Vagina (tissue), 2 donors: ENCODE data around the gene RAB11FIP4. TPM values are rescaled to one million over a fixed set of nuclear protein-coding genes. Genes with fewer than 3 reads are reported as not detected.

ENCODE experiments used
- DNase-seq, 2 donors: peaks; one replicate each; pipeline ENCODE4 v3.0.0-alpha.2; 2017; ENCODE audit errors: extremely low spot score in 2 of 2
- H3K27ac ChIP-seq: fragments of 200-600 bp; sonication (generic); one replicate; pipeline ENCODE4 v1.5.1; 2019
- H3K27me3 ChIP-seq: fragments of 200-600 bp; sonication (generic); one replicate; pipeline ENCODE4 v1.5.1; 2019
- H3K36me3 ChIP-seq, 2 donors: fragments of 200-600 bp; sonication (generic); one replicate each; pipeline ENCODE4 v1.5.1; 2017 to 2019
- H3K4me1 ChIP-seq: fragments of 200-600 bp; sonication (generic); one replicate; pipeline ENCODE4 v1.5.1; 2019
- H3K4me3 ChIP-seq, 2 donors: fragments of 200-600 bp; sonication (generic); 1 replicate in 1 of 2; 2 replicates in 1 of 2; pipeline ENCODE4 v1.5.1; 2016 to 2019
- H3K9me3 ChIP-seq: fragments of 200-600 bp; sonication (generic); one replicate; pipeline ENCODE4 v1.5.1; 2019
- CTCF ChIP-seq, 3 experiments: fragments of 450-650 bp in 2 of 3; fragments of 200-600 bp in 1 of 3; sonication (generic) in 1 of 3; IDR thresholded peaks; one replicate each; pipeline ENCODE4 v1.5.1; 2017 to 2019; ENCODE audit warnings: antibody characterized with exemption in 3 of 3, mild to moderate bottlenecking in 2 of 3, moderate library complexity in 2 of 3
- POLR2A ChIP-seq, 2 donors: fragments of 450-650 bp; IDR thresholded peaks; one replicate each; pipeline ENCODE4 v1.6.1; 2017; ENCODE audit warnings: antibody characterized with exemption in 2 of 2, mild to moderate bottlenecking in 2 of 2, moderate library complexity in 2 of 2
- POLR2AphosphoS5 ChIP-seq, 2 donors: sonication (generic); formaldehyde crosslinking; IDR thresholded peaks; one replicate each; pipeline ENCODE4 v1.9.0; 2017; ENCODE audit warnings: antibody characterized with exemption in 2 of 2, mild to moderate bottlenecking in 2 of 2, low read depth in 1 of 2; ENCODE audit not compliant: insufficient read depth in 1 of 2
- intact Hi-C: fragments of 100-400 bp; cut with DNase I; formaldehyde crosslinking; loops from one replicate; pipeline ENCODE4 v1.15.1; 2023
- total RNA-seq: library from RNA; depleted of rRNA; stranded (reverse); fragments of >200 nt; gene quantifications from one replicate; pipeline ENCODE4 v1.2.3, GENCODE V29; 2016

RAB11FIP4 gene
- total RNA-seq, 1 donor from 2014 or later: 11.0 TPM

GRCh38 chr17:31518478-31518877 lies 127.0 kb downstream of the RAB11FIP4 start:
- H3K9me3 ChIP-seq: no peaks in the 10 kb centered on the region
- intact Hi-C loops: no loop called here
- H3K27me3 ChIP-seq: no peaks in the 10 kb centered on the region
- no peak overlapping the region for H3K27ac ChIP-seq
- H3K4me3 ChIP-seq: no peak overlapping the region
- H3K36me3 ChIP-seq: peaks cover 0 to 6% of the 10 kb centered on the region in 2 donors
- DNase-seq: no peak
- no peaks in the 10 kb centered on the region for H3K4me1 ChIP-seq
- TF ChIP-seq POLR2AphosphoS5 (IDR thresholded peaks at IDR 0.05; ENCODE audit: insufficient read depth in 1 of 2, low read depth in 1 of 2) (no peak), CTCF (IDR thresholded peaks at IDR 0.05) (no peak), POLR2A (IDR thresholded peaks at IDR 0.05) (no peak)

GRCh38 chr17:31521632-31522283 lies 130.3 kb downstream of the RAB11FIP4 start:
- Histone ChIP-seq H3K9me3 (no peaks in the 10 kb centered on the region), H3K27me3 (no peaks in the 10 kb centered on the region), H3K27ac (no peak overlapping the region), H3K36me3 (peaks cover 0 to 12% of the 10 kb centered on the region in 2 donors), H3K4me3 (no peak overlapping the region), H3K4me1 (no peaks in the 10 kb centered on the region)
- intact Hi-C loops: loop anchor here (5.0 kb wide), 1 partner anchor 84 kb away; no protein-coding TSS in a partner anchor
- no peak for TF ChIP-seq POLR2A (IDR thresholded peaks at IDR 0.05)
- no peak for TF ChIP-seq POLR2AphosphoS5 (IDR thresholded peaks at IDR 0.05; ENCODE audit: insufficient read depth in 1 of 2, low read depth in 1 of 2)
- no peak for TF ChIP-seq CTCF (IDR thresholded peaks at IDR 0.05)
- no peak for DNase-seq

GRCh38 chr17:31522284-31522931 lies 130.9 kb downstream of the RAB11FIP4 start:
- DNase-seq: no peak
- peaks cover 0 to 12% of the 10 kb centered on the region in 2 donors for H3K36me3 ChIP-seq
- H3K27me3 ChIP-seq: no peaks in the 10 kb centered on the region
- no peaks in the 10 kb centered on the region for H3K9me3 ChIP-seq
- H3K4me1 ChIP-seq: no peaks in the 10 kb centered on the region
- no peak overlapping the region for H3K4me3 ChIP-seq
- intact Hi-C loops: loop anchor here (5.0 kb wide), 1 partner anchor 85 kb away; no protein-coding TSS in a partner anchor
- H3K27ac ChIP-seq: no peak overlapping the region
- no peak for TF ChIP-seq POLR2AphosphoS5 (IDR thresholded peaks at IDR 0.05; ENCODE audit: insufficient read depth in 1 of 2, low read depth in 1 of 2)
- no peak for TF ChIP-seq CTCF (IDR thresholded peaks at IDR 0.05)
- TF ChIP-seq POLR2A (IDR thresholded peaks at IDR 0.05): no peak

- H3K4me1 ChIP-seq: no peaks in the 10 kb centered on the region
- intact Hi-C loops: loop anchor here (5.0 kb wide), 1 partner anchor 86 kb away; no protein-coding TSS in a partner anchor
- no peaks in the 10 kb centered on the region for H3K9me3 ChIP-seq
- no peak overlapping the region for H3K4me3 ChIP-seq
- DNase-seq: no peak
- peaks cover 0 to 12% of the 10 kb centered on the region in 2 donors for H3K36me3 ChIP-seq
- TF ChIP-seq POLR2A (IDR thresholded peaks at IDR 0.05): no peak
- no peak for TF ChIP-seq POLR2AphosphoS5 (IDR thresholded peaks at IDR 0.05; ENCODE audit: insufficient read depth in 1 of 2, low read depth in 1 of 2)
- no peak for TF ChIP-seq CTCF (IDR thresholded peaks at IDR 0.05)
- H3K27me3 ChIP-seq: no peaks in the 10 kb centered on the region
- H3K27ac ChIP-seq: no peak overlapping the region
Measured at GRCh38 chr17:31522987-31523495, 131.6 kb downstream of the RAB11FIP4 start.
